Spleen (tissue), 11 donors: ENCODE measurements around the gene LRMDA. TPM values are rescaled to one million over a fixed set of nuclear protein-coding genes. Genes with fewer than 3 reads are reported as not detected.

Experiments
- DNase-seq: peaks from one replicate; pipeline ENCODE4 v3.0.0-alpha.2; 2020
- H3K27ac ChIP-seq, 8 donors: fragments of 200-600 bp; sonication (generic) in 7 of 8; 1 replicate in 4 of 8; 2 replicates in 4 of 8; pipeline versions ENCODE4 v1.5.0 to v1.8.0; 2016 to 2021; ENCODE audit warnings: inconsistent platforms in 4 of 8, mild to moderate bottlenecking in 4 of 8, moderate library complexity in 1 of 8
- H3K27me3 ChIP-seq, 7 donors: fragments of 200-600 bp; sonication (generic) in 6 of 7; replicated peaks in 1 of 7; 1 replicate in 4 of 7; 2 replicates in 3 of 7; pipeline versions ENCODE4 v1.5.0 to v1.8.0; 2016 to 2021; ENCODE audit warnings: inconsistent platforms in 3 of 7, mild to moderate bottlenecking in 1 of 7
- H3K36me3 ChIP-seq, 6 donors: fragments of 200-600 bp; sonication (generic) in 5 of 6; 1 replicate in 4 of 6; 2 replicates in 2 of 6; pipeline versions ENCODE4 v1.5.0 to v1.8.0; 2016 to 2021; ENCODE audit warnings: inconsistent platforms in 2 of 6
- H3K4me1 ChIP-seq, 6 donors: fragments of 200-600 bp; sonication (generic) in 5 of 6; 1 replicate in 3 of 6; 2 replicates in 3 of 6; pipeline versions ENCODE4 v1.5.0 to v1.8.0; 2016 to 2021; ENCODE audit warnings: inconsistent platforms in 3 of 6
- H3K4me3 ChIP-seq, 8 donors: fragments of 200-600 bp; sonication (generic) in 7 of 8; 1 replicate in 4 of 8; 2 replicates in 4 of 8; pipeline versions ENCODE4 v1.5.0 to v1.8.0; 2016 to 2021; ENCODE audit warnings: inconsistent platforms in 4 of 8, mild to moderate bottlenecking in 4 of 8, moderate library complexity in 2 of 8
- H3K9me3 ChIP-seq, 8 donors: fragments of 200-600 bp; sonication (generic) in 7 of 8; 1 replicate in 4 of 8; 2 replicates in 4 of 8; pipeline versions ENCODE4 v1.5.0 to v1.8.0; 2016 to 2021; ENCODE audit warnings: inconsistent platforms in 4 of 8
- CTCF ChIP-seq, 11 experiments: fragments of 200-600 bp in 7 of 11; fragments of 450-650 bp in 4 of 11; sonication (generic) in 4 of 11; IDR thresholded peaks in 8 of 11; conservative IDR thresholded peaks in 3 of 11; 1 replicate in 7 of 11; 2 replicates in 4 of 11; pipeline versions ENCODE4 v1.4.0 to v1.8.0; 2016 to 2021; ENCODE audit warnings: antibody characterized with exemption in 11 of 11, inconsistent platforms in 4 of 11, mild to moderate bottlenecking in 1 of 11
- POLR2A ChIP-seq, 3 donors: fragments of 450-650 bp; IDR thresholded peaks; one replicate each; pipeline ENCODE4 v1.5.1; 2017; ENCODE audit warnings: antibody characterized with exemption in 3 of 3, mild to moderate bottlenecking in 1 of 3
- POLR2AphosphoS5 ChIP-seq, 3 donors: sonication (generic); formaldehyde crosslinking; IDR thresholded peaks; one replicate each; pipeline ENCODE4 v1.5.1; 2017; ENCODE audit warnings: antibody characterized with exemption in 3 of 3
- WGBS, 5 donors: extraction: QIAGEN DNeasy Blood & Tissue Kit in 3 of 5; methylation state at CpG; one replicate each; pipeline versions ENCODE4 v1.1.5 to v1.1.7; 2013 to 2018; 5-methylcytosine and 5-hydroxymethylcytosine counted together
- intact Hi-C: fragments of 100-400 bp; cut with DNase I; formaldehyde crosslinking; loops from one replicate; pipeline ENCODE4 v1.15.0; 2023; ENCODE audit warnings: low total_unique reads
- polyA plus RNA-seq, 3 donors: library from polyadenylated mRNA; stranded (reverse); fragments of 200-250 nt; gene quantifications; one replicate each; pipeline ENCODE4 v1.2.1, GENCODE V29; 2013
- total RNA-seq, 7 donors: library from RNA; depleted of rRNA in 3 of 7; stranded (reverse); fragments of >200 nt in 3 of 7; fragmentation: NEBNext Ultra II Directional in 4 of 7; extraction: Animal tissue kit (Norgen Biotek cat#: 25700) in 4 of 7; gene quantifications; one replicate each; pipeline versions ENCODE4 v1.1.0 to v1.2.1, GENCODE V29; 2016 to 2021
- donor health status: healthy with polysubstance abuse.
- donor health status: DM: no; HTN: no; CAD: no; lungs with moderate emphysema.
- donor health status: DM: no; HTN: no; CAD: no.
- donor health status: Bipolar disorder and iron deficiency.
- donor health status: healthy.
- donor health status: DM: no; HTN: no; CAD: no.
- donor health status: DM: yes; HTN: yes; CAD: no.

Gene LRMDA
- total and polyA plus RNA-seq, 10 donors, result 7.3 to 46.6 (median 28.2) TPM

GRCh38 chr10:76329891-76330575 lies 898.6 kb downstream of the LRMDA start:
- intact Hi-C loops, result no loop called here
- no peaks in the 10 kb centered on the region for H3K4me1 ChIP-seq
- no peak overlapping the region for H3K4me3 ChIP-seq
- no peaks in the 10 kb centered on the region for H3K36me3 ChIP-seq
- H3K9me3 ChIP-seq, result no peaks in the 10 kb centered on the region
- no peak for DNase-seq
- WGBS, 5 donors, result 80 to 90% (median 86%) methylated on average over 5 of the region's 5 CpGs
- no peak overlapping the region for H3K27ac ChIP-seq
- TF ChIP-seq POLR2A (IDR thresholded peaks at IDR 0.05) (no peak), CTCF (IDR thresholded peaks at IDR 0.05 in 8 of 11, conservative IDR thresholded peaks at IDR 0.05 in 3 of 11) (no peak), POLR2AphosphoS5 (IDR thresholded peaks at IDR 0.05) (no peak)
- no peaks in the 10 kb centered on the region for H3K27me3 ChIP-seq

- Histone ChIP-seq H3K27me3 (no peaks in the 10 kb centered on the region), H3K4me1 (peaks cover 0 to 9% (median 2%) of the 10 kb centered on the region in 6 donors), H3K4me3 (no peak overlapping the region), H3K27ac (no peak overlapping the region), H3K9me3 (no peaks in the 10 kb centered on the region), H3K36me3 (no peaks in the 10 kb centered on the region)
- 81 to 91% (median 85%) methylated on average over 4 of the region's 4 CpGs for WGBS, 5 donors
- TF ChIP-seq POLR2A (IDR thresholded peaks at IDR 0.05), result no peak
- TF ChIP-seq POLR2AphosphoS5 (IDR thresholded peaks at IDR 0.05), result no peak
- no peak for TF ChIP-seq CTCF (IDR thresholded peaks at IDR 0.05 in 8 of 11, conservative IDR thresholded peaks at IDR 0.05 in 3 of 11)
- no peak for DNase-seq
- intact Hi-C loops, result no loop called here
These were observed 900.3 kb downstream of the LRMDA start for GRCh38 chr10:76331742-76332141.

- TF ChIP-seq POLR2AphosphoS5 (IDR thresholded peaks at IDR 0.05), result no peak
- TF ChIP-seq CTCF (IDR thresholded peaks at IDR 0.05 in 8 of 11, conservative IDR thresholded peaks at IDR 0.05 in 3 of 11), result no peak
- TF ChIP-seq POLR2A (IDR thresholded peaks at IDR 0.05), result no peak
- Histone ChIP-seq H3K36me3 (no peaks in the 10 kb centered on the region), H3K4me3 (no peak overlapping the region), H3K27ac (no peak overlapping the region), H3K27me3 (no peaks in the 10 kb centered on the region), H3K4me1 (peaks cover 0 to 14% (median 2%) of the 10 kb centered on the region in 6 donors), H3K9me3 (no peaks in the 10 kb centered on the region)
- 82 to 91% (median 88%) methylated on average over 2 of the region's 2 CpGs for WGBS, 5 donors
- DNase-seq, result no peak
- intact Hi-C loops, result no loop called here
These were observed 901.9 kb downstream of the LRMDA start for GRCh38 chr10:76333326-76333725.

GRCh38 chr10:76333796-76334195 lies 902.4 kb downstream of the LRMDA start:
- intact Hi-C loops, result no loop called here
- 71 to 90% (median 87%) methylated on average over 4 of the region's 4 CpGs for WGBS, 5 donors
- no peak overlapping the region for H3K27ac ChIP-seq
- H3K4me1 ChIP-seq, result peaks cover 0 to 14% (median 2%) of the 10 kb centered on the region in 6 donors
- no peak overlapping the region for H3K4me3 ChIP-seq
- TF ChIP-seq CTCF (IDR thresholded peaks at IDR 0.05 in 8 of 11, conservative IDR thresholded peaks at IDR 0.05 in 3 of 11), result no peak
- TF ChIP-seq POLR2A (IDR thresholded peaks at IDR 0.05), result no peak
- no peak for TF ChIP-seq POLR2AphosphoS5 (IDR thresholded peaks at IDR 0.05)
- H3K9me3 ChIP-seq, result no peaks in the 10 kb centered on the region
- H3K27me3 ChIP-seq, result no peaks in the 10 kb centered on the region
- no peak for DNase-seq
- H3K36me3 ChIP-seq, result no peaks in the 10 kb centered on the region
